SK-N-SH treated with all-trans-retinoic acid at 6 μM for 48 hours (cell line): Measurements from ENCODE around the gene BABAM2.

Source experiments
- ATAC-seq: fragments of 200-7000 bp; cut with Tn5 transposase; 3 replicates; pipeline ENCODE4 v1.9.1; 2020; ENCODE audit warnings: mild to moderate bottlenecking, moderate library complexity
- ARNTL ChIP-seq: fragments of 450-650 bp; formaldehyde crosslinking; IDR thresholded peaks from 2 replicates; pipeline ENCODE4 v1.5.0; 2020; ENCODE audit warnings: low read depth, mild to moderate bottlenecking, moderate library complexity, borderline replicate concordance
- BACH2 ChIP-seq: fragments of 250-450 bp; sonication (Bioruptor Pico); IDR thresholded peaks from 2 replicates; pipeline ENCODE4 v1.9.0; 2021; ENCODE audit warnings: mild to moderate bottlenecking, borderline replicate concordance
- CREB5 ChIP-seq: fragments of 250-450 bp; sonication (Bioruptor Pico); IDR thresholded peaks from 2 replicates; pipeline ENCODE4 v1.5.1; 2020; ENCODE audit warnings: low read depth, mild to moderate bottlenecking, moderate library complexity
- CSDC2 ChIP-seq: fragments of 250-450 bp; sonication (Bioruptor Pico); IDR thresholded peaks from 2 replicates; pipeline ENCODE4 v1.5.0; 2020; ENCODE audit warnings: mild to moderate bottlenecking, moderate library complexity
- CSRNP3 ChIP-seq: fragments of 250-450 bp; sonication (Bioruptor Pico); IDR thresholded peaks from 2 replicates; pipeline ENCODE4 v1.5.1; 2021; ENCODE audit warnings: mild to moderate bottlenecking, moderate library complexity
- ESRRG ChIP-seq: fragments of 250-450 bp; sonication (Bioruptor Pico); IDR thresholded peaks from 2 replicates; pipeline ENCODE4 v1.6.1; 2021; ENCODE audit warnings: mild to moderate bottlenecking
- GLIS3 ChIP-seq: fragments of 250-450 bp; sonication (Bioruptor Pico); IDR thresholded peaks from 2 replicates; pipeline ENCODE4 v1.5.0; 2020; ENCODE audit warnings: mild to moderate bottlenecking, moderate library complexity
- ISL1 ChIP-seq: fragments of 250-450 bp; sonication (Bioruptor Pico); IDR thresholded peaks from 2 replicates; pipeline ENCODE4 v2.1.2; 2022; ENCODE audit warnings: mild to moderate bottlenecking, moderate library complexity
- OSR1 ChIP-seq: fragments of 250-450 bp; sonication (Bioruptor Pico); IDR thresholded peaks from 2 replicates; pipeline ENCODE4 v1.8.0; 2022; ENCODE audit warnings: moderate library complexity, mild to moderate bottlenecking, inconsistent platforms
- PATZ1 ChIP-seq: fragments of 250-450 bp; sonication (Bioruptor Pico); IDR thresholded peaks from 2 replicates; pipeline ENCODE4 v1.8.0; 2020; ENCODE audit warnings: mild to moderate bottlenecking, moderate library complexity, borderline replicate concordance
- POU6F1 ChIP-seq: fragments of 250-450 bp; sonication (Bioruptor Pico); IDR thresholded peaks from 2 replicates; pipeline ENCODE4 v1.8.0; 2021; ENCODE audit warnings: low read depth, mild to moderate bottlenecking, moderate library complexity, borderline replicate concordance
- PPARA ChIP-seq: fragments of 250-450 bp; sonication (Bioruptor Pico); IDR thresholded peaks from 2 replicates; pipeline ENCODE4 v1.5.0; 2020; ENCODE audit warnings: mild to moderate bottlenecking, borderline replicate concordance
- RARB ChIP-seq: fragments of 250-450 bp; sonication (Bioruptor Pico); IDR thresholded peaks from 2 replicates; pipeline ENCODE4 v1.8.0; 2021; ENCODE audit warnings: mild to moderate bottlenecking, moderate library complexity
- SNAI2 ChIP-seq: fragments of 250-450 bp; sonication (Bioruptor Pico); IDR thresholded peaks from 2 replicates; pipeline ENCODE4 v1.5.0; 2020; ENCODE audit warnings: mild to moderate bottlenecking, moderate library complexity
- TCF4 ChIP-seq: fragments of 250-450 bp; sonication (Bioruptor Pico); IDR thresholded peaks from 2 replicates; pipeline ENCODE4 v1.8.0; 2021; ENCODE audit warnings: mild to moderate bottlenecking, moderate library complexity, borderline replicate concordance
- TOX ChIP-seq: fragments of 250-450 bp; sonication (Bioruptor Pico); IDR thresholded peaks from 2 replicates; pipeline ENCODE4 v1.8.0; 2021; ENCODE audit warnings: mild to moderate bottlenecking, moderate library complexity, borderline replicate concordance
- TSHZ2 ChIP-seq: fragments of 250-450 bp; sonication (Bioruptor Pico); IDR thresholded peaks from 2 replicates; pipeline ENCODE4 v1.5.0; 2020; ENCODE audit warnings: mild to moderate bottlenecking, moderate library complexity
- ZC3H10 ChIP-seq: fragments of 250-450 bp; sonication (Bioruptor Pico); IDR thresholded peaks from 2 replicates; pipeline ENCODE4 v1.5.1; 2021; ENCODE audit warnings: mild to moderate bottlenecking, moderate library complexity
- ZFP3 ChIP-seq: fragments of 250-450 bp; sonication (Bioruptor Pico); IDR thresholded peaks from 2 replicates; pipeline ENCODE4 v1.5.0; 2020; ENCODE audit warnings: mild to moderate bottlenecking, moderate library complexity
- ZFP30 ChIP-seq: fragments of 450-650 bp; formaldehyde crosslinking; IDR thresholded peaks from 2 replicates; pipeline ENCODE4 v1.5.0; 2022; ENCODE audit warnings: mild to moderate bottlenecking, moderate library complexity
- ZNF565 ChIP-seq: fragments of 450-650 bp; formaldehyde crosslinking; conservative IDR thresholded peaks from 2 replicates; pipeline ENCODE4 v1.5.0; 2020; ENCODE audit warnings: low read depth, mild to moderate bottlenecking, moderate library complexity
- ZNF70 ChIP-seq: fragments of 450-650 bp; formaldehyde crosslinking; IDR thresholded peaks from 2 replicates; pipeline ENCODE4 v1.5.0; 2020; ENCODE audit warnings: mild to moderate bottlenecking, moderate library complexity
- ZNF8 ChIP-seq: fragments of 450-650 bp; formaldehyde crosslinking; IDR thresholded peaks from 2 replicates; pipeline ENCODE4 v1.5.0; 2020; ENCODE audit warnings: mild to moderate bottlenecking, moderate library complexity

Gene BABAM2

GRCh38 chr2:28160986-28161425 is 270.5 kb downstream of the BABAM2 start:
- ATAC-seq = peak; percentile 56
- TF ChIP-seq ZFP3 (CRISPR knock-in tag) (peak; percentile 65; the same call in 1 of the 2 replicates), TSHZ2 (CRISPR knock-in tag) (no peak), ZC3H10 (no peak), ZNF8 (CRISPR knock-in tag) (no peak; the same call in 1 of the 2 replicates), CSRNP3 (CRISPR knock-in tag) (peak; percentile 38; the same call in 1 of the 2 replicates), ESRRG (no peak), POU6F1 (CRISPR knock-in tag) (no peak), RARB (CRISPR knock-in tag) (no peak), ZNF565 (CRISPR knock-in tag) (no peak), BACH2 (CRISPR knock-in tag) (no peak), TOX (no peak), SNAI2 (CRISPR knock-in tag) (0 out of 2 replicates have a peak, but pooled peaks have one; percentile 27), PATZ1 (CRISPR knock-in tag) (peak; percentile 55; the same call in 1 of the 2 replicates), OSR1 (no peak), ISL1 (CRISPR knock-in tag) (peak; percentile 91), ZNF70 (CRISPR knock-in tag) (no peak), ARNTL (CRISPR knock-in tag) (no peak), CREB5 (0 out of 2 replicates have a peak, but pooled peaks have one; percentile 24), PPARA (CRISPR knock-in tag) (no peak), ZFP30 (CRISPR knock-in tag) (no peak), GLIS3 (CRISPR knock-in tag) (no peak), CSDC2 (CRISPR knock-in tag) (peak; percentile 96), TCF4 (no peak; the same call in 1 of the 2 replicates)

GRCh38 chr2:28161466-28161865 is 270.9 kb downstream of the BABAM2 start:
- no peak for TF ChIP-seq TCF4
- TF ChIP-seq POU6F1 (CRISPR knock-in tag) = no peak
- no peak for TF ChIP-seq CREB5
- no peak for ATAC-seq
